AG10803 (cell line): ENCODE measurements around the gene PADI1.

ENCODE experiments used
- DNase-seq: peaks from one replicate; pipeline ENCODE4 v3.0.0; 2010; ENCODE audit warnings: low read depth
- H3K4me3 ChIP-seq: 2 replicates; pipeline ENCODE4 v1.5.1; 2011; ENCODE audit warnings: mild to moderate bottlenecking, low read length, control low read depth
- TF ChIP-seq, protein P1 (sequence below): conservative IDR thresholded peaks from 2 replicates; pipeline ENCODE4 v1.5.1; 2011; ENCODE audit warnings: mild to moderate bottlenecking, low read length, control low read depth, inconsistent platforms

The PADI1 gene

GRCh38 chr1:17187051-17187450, 17.9 kb upstream of the PADI1 start:
- DNase-seq: no peak
- TF ChIP-seq, protein P1, sequence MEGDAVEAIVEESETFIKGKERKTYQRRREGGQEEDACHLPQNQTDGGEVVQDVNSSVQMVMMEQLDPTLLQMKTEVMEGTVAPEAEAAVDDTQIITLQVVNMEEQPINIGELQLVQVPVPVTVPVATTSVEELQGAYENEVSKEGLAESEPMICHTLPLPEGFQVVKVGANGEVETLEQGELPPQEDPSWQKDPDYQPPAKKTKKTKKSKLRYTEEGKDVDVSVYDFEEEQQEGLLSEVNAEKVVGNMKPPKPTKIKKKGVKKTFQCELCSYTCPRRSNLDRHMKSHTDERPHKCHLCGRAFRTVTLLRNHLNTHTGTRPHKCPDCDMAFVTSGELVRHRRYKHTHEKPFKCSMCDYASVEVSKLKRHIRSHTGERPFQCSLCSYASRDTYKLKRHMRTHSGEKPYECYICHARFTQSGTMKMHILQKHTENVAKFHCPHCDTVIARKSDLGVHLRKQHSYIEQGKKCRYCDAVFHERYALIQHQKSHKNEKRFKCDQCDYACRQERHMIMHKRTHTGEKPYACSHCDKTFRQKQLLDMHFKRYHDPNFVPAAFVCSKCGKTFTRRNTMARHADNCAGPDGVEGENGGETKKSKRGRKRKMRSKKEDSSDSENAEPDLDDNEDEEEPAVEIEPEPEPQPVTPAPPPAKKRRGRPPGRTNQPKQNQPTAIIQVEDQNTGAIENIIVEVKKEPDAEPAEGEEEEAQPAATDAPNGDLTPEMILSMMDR: no peak
- H3K4me3 ChIP-seq: no peak overlapping the region

DNA sequence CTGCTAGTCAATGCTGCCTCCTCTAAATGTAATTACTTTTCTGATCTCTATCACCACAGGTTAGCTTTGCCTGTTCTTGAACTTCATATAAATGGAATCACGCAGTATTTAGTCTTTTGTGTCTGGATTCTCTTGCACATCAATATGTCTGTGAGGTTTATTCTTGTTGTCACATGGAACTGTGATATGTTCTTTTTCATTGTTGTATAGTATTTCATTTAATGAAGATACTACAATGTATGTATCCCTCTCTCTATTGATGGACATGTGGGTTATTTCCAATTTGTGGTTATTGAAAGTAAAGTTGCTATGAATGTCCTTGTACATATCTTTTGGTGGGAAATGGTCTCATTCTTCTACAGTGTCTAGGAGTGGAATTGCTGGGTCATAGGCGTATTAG, 16.7 kb upstream of the PADI1 start:
- TF ChIP-seq, protein P1: no peak
- no peak for DNase-seq
- H3K4me3 ChIP-seq: no peak overlapping the region

GRCh38 chr1:17188889-17189631, 15.9 kb upstream of the PADI1 start:
- TF ChIP-seq, protein P1: no peak
- no peak for DNase-seq
- no peak overlapping the region for H3K4me3 ChIP-seq

GRCh38 chr1:17189632-17189990, 15.3 kb upstream of the PADI1 start:
- TF ChIP-seq, protein P1: no peak
- no peak overlapping the region for H3K4me3 ChIP-seq
- DNase-seq: peak; percentile 49

- H3K4me3 ChIP-seq: no peak overlapping the region
- DNase-seq: peak; percentile 98
- TF ChIP-seq, protein P1: no peak
These were observed 14.6 kb upstream of the PADI1 start for GRCh38 chr1:17190010-17190995.

DNA sequence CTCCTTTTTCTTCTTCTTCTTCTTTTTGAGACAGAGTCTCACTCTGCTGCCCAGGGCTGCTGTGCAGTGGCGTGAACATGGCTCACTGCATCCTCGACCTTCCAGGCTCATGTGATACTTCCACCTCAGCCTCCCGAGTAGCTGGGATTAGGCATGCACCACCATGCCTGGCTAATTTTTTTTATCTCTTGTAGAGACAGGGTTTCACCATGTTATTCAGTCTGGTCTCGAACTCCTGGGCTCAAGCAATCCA, 13.0 kb upstream of the PADI1 start:
- H3K4me3 ChIP-seq: no peak overlapping the region
- TF ChIP-seq, protein P1: no peak
- no peak for DNase-seq
